PC-3 (cell line): ENCODE data around the gene ARL5C. TPM values are rescaled to one million over a fixed set of nuclear protein-coding genes. Genes with fewer than 3 reads are reported as not detected.

Source experiments
- ATAC-seq: fragments of 200-7000 bp; cut with Tn5 transposase; 2 replicates; pipeline ENCODE4 v1.9.1; 2020; ENCODE audit warnings: mild to moderate bottlenecking, moderate library complexity
- BruUV-seq: library from RNA; stranded (reverse); fragments of 400-500 nt; replicated peaks from 2 replicates; lab custom pipeline; 2021; lab: Mats Ljungman, UMichigan
- CTCF ChIA-PET: fragments of 300-600 bp; sonication (Branson Sonifier 250); formaldehyde crosslinking; loops from one replicate; lab custom pipeline; 2022; ENCODE audit warnings: antibody characterized with exemption; lab: Charles Lee
- POLR2A ChIA-PET: fragments of 300-600 bp; sonication (Branson Sonifier 250); formaldehyde crosslinking; loops from one replicate; lab custom pipeline; 2022; ENCODE audit warnings: antibody characterized with exemption; ENCODE audit not compliant: unreplicated experiment; lab: Charles Lee
- DNase-seq: peaks from one replicate; pipeline ENCODE4 v3.0.0-alpha.2; 2015
- H2AFZ ChIP-seq: fragments of 300-600 bp; sonication (generic); 2 replicates; pipeline ENCODE4 v1.6.0; 2016; ENCODE audit warnings: antibody characterized with exemption, low read length
- H3F3A ChIP-seq: fragments of 300-600 bp; sonication (generic); one replicate; pipeline ENCODE4 v1.6.0; 2017; ENCODE audit warnings: antibody characterized with exemption, low read length, control low read depth, mild to moderate bottlenecking; ENCODE audit not compliant: unreplicated experiment
- H3K27ac ChIP-seq: fragments of 300-600 bp; sonication (generic); 2 replicates; pipeline ENCODE4 v1.5.1; 2016; ENCODE audit warnings: mild to moderate bottlenecking, low read length
- H3K27me3 ChIP-seq: fragments of 300-600 bp; sonication (generic); 2 replicates; pipeline ENCODE4 v1.6.1; 2016; ENCODE audit warnings: low read length, mixed read lengths
- H3K36me3 ChIP-seq: fragments of 300-600 bp; sonication (generic); 2 replicates; pipeline ENCODE4 v1.6.1; 2016; ENCODE audit warnings: low read depth, mixed run types, low read length, mixed read lengths
- H3K4me1 ChIP-seq: fragments of 300-600 bp; sonication (generic); 2 replicates; pipeline ENCODE4 v1.5.1; 2016; ENCODE audit warnings: low read length; ENCODE audit not compliant: insufficient read depth
- H3K4me2 ChIP-seq: fragments of 300-600 bp; sonication (generic); 2 replicates; pipeline ENCODE4 v1.6.0; 2016; ENCODE audit warnings: low read length
- H3K4me3 ChIP-seq: fragments of 300-600 bp; sonication (generic); 2 replicates; pipeline ENCODE4 v1.5.1; 2016; ENCODE audit warnings: mild to moderate bottlenecking, low read length, mixed read lengths
- H3K79me2 ChIP-seq: fragments of 300-600 bp; sonication (generic); 2 replicates; pipeline ENCODE4 v1.6.1; 2017; ENCODE audit warnings: low read length, mixed read lengths
- H3K9ac ChIP-seq: fragments of 300-600 bp; sonication (generic); 2 replicates; pipeline ENCODE4 v1.6.0; 2016; ENCODE audit warnings: mild to moderate bottlenecking, low read length
- H3K9me2 ChIP-seq: fragments of 300-600 bp; sonication (generic); replicated peaks from 2 replicates; pipeline ENCODE4 v1.6.1; 2016; ENCODE audit warnings: mixed run types, low read length, mixed read lengths
- H3K9me3 ChIP-seq: fragments of 300-600 bp; sonication (generic); 2 replicates; pipeline ENCODE4 v1.6.1; 2016; ENCODE audit warnings: low read length, mixed read lengths
- H4K20me1 ChIP-seq: fragments of 300-600 bp; sonication (generic); 2 replicates; pipeline ENCODE4 v1.6.1; 2016; ENCODE audit warnings: low read length, mixed read lengths
- EZH2 ChIP-seq: fragments of 300-600 bp; sonication (generic); IDR thresholded peaks from one replicate; pipeline ENCODE4 v1.6.1; 2017; ENCODE audit warnings: antibody characterized with exemption, mild to moderate bottlenecking, low read length; ENCODE audit not compliant: unreplicated experiment
- EZH2phosphoT487 ChIP-seq: fragments of 300-600 bp; sonication (generic); IDR thresholded peaks from 2 replicates; pipeline ENCODE4 v1.6.1; 2018; ENCODE audit warnings: mild to moderate bottlenecking, antibody characterized with exemption, low read length, borderline replicate concordance
- intact Hi-C: fragments of 100-400 bp; cut with micrococcal nuclease; formaldehyde crosslinking; loops from 2 replicates; pipeline ENCODE4 v1.9.0; 2023
- total RNA-seq: library from RNA; depleted of rRNA; stranded (reverse); fragments of >200 nt; gene quantifications from 2 replicates; pipeline ENCODE4 v1.2.3, GENCODE V29; 2014
- TF ChIP-seq, protein P1 (sequence below): fragments of 300-600 bp; sonication (generic); conservative IDR thresholded peaks from 2 replicates; pipeline ENCODE4 v1.5.1; 2017; ENCODE audit warnings: antibody characterized with exemption, low read depth, mild to moderate bottlenecking, low read length

ARL5C gene
- total RNA-seq, 1 experiment from 2014 or later, result not detected

DNA sequence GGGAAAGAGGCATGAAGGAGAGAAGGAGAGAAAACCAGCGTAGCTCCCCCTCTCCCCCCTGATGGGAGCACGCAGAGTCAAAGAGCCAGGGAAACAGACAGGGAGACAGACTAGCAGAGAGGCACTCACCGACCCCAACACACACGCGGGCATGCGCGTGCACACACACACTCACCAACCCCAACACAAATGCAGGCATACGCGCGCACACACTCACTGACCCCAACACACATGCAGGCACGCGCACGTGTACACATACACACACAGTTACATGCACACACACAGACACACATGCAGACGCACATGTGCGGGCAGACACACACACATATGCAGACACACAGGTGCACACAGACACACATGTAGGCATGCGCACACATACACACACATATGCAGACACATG is 26.9 kb upstream of the ARL5C start:
- Histone ChIP-seq H3K36me3 (no peaks in the 10 kb centered on the region), H2AFZ (no peak overlapping the region), H3K9me2 (no peaks in the 10 kb centered on the region), H3K9me3 (no peaks in the 10 kb centered on the region), H3K4me1 (peaks cover 5% of the 10 kb centered on the region; the same call in 1 of the 2 replicates), H3K4me2 (no peak overlapping the region), H3K9ac (no peak overlapping the region), H3F3A (no peaks in the 10 kb centered on the region), H3K27me3 (no peaks in the 10 kb centered on the region), H3K4me3 (no peak overlapping the region), H3K27ac (no peak overlapping the region), H4K20me1 (no peaks in the 10 kb centered on the region), H3K79me2 (peaks cover 13% of the 10 kb centered on the region)
- ChIA-PET CTCF (no interaction called here), POLR2A (no interaction called here)
- ATAC-seq (no peak), DNase-seq (no peak)
- intact Hi-C loops, result no loop called here
- TF ChIP-seq, protein P1, sequence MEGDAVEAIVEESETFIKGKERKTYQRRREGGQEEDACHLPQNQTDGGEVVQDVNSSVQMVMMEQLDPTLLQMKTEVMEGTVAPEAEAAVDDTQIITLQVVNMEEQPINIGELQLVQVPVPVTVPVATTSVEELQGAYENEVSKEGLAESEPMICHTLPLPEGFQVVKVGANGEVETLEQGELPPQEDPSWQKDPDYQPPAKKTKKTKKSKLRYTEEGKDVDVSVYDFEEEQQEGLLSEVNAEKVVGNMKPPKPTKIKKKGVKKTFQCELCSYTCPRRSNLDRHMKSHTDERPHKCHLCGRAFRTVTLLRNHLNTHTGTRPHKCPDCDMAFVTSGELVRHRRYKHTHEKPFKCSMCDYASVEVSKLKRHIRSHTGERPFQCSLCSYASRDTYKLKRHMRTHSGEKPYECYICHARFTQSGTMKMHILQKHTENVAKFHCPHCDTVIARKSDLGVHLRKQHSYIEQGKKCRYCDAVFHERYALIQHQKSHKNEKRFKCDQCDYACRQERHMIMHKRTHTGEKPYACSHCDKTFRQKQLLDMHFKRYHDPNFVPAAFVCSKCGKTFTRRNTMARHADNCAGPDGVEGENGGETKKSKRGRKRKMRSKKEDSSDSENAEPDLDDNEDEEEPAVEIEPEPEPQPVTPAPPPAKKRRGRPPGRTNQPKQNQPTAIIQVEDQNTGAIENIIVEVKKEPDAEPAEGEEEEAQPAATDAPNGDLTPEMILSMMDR, result no peak
- TF ChIP-seq EZH2phosphoT487 (no peak), EZH2 (no peak)
- BruUV-seq, result no TSS peak

GRCh38 chr17:39191750-39192510 is 26.0 kb upstream of the ARL5C start:
- H3K36me3 ChIP-seq, result no peaks in the 10 kb centered on the region
- CTCF ChIA-PET, result no interaction called here

DNA sequence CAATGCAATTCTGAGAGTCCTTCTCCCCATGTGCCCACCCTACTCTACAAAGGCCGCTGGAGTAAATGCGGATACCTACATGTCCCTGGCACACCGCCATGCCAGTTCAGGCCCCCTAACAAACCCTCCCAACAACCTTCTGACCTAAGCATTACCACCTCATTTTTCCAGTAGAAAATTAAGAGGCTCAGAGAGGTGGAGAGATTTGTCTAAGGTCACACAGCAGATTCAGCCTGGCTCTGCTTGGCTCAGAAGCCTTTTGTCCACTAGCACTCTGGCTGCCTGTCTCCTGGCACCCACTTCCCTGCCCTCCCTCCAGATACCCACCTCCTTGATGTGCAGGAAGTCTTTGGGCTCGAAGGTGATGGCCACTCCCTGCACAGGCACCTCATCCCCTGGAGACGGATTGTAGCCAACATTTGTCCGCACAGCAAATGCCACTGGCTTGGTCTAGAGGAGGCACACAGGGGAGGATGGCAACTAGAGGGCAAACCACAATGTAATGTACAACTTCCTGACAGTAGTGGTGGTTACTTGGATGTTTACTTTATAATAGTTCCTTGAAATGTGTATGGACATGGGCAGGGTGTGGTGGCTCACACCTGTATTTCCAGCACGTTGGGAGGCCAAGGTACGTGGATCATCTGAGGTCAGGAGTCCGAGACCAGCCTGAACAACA is 21.3 kb upstream of the ARL5C start:
- Histone ChIP-seq H3K9me3 (no peaks in the 10 kb centered on the region), H3K9me2 (no peaks in the 10 kb centered on the region), H3K27me3 (no peaks in the 10 kb centered on the region), H4K20me1 (no peaks in the 10 kb centered on the region), H3K4me3 (no peak overlapping the region), H3K4me1 (no peaks in the 10 kb centered on the region), H3F3A (no peaks in the 10 kb centered on the region), H3K79me2 (no peaks in the 10 kb centered on the region), H3K9ac (no peak overlapping the region), H2AFZ (no peak overlapping the region), H3K36me3 (no peaks in the 10 kb centered on the region), H3K4me2 (no peak overlapping the region), H3K27ac (no peak overlapping the region)
- no TSS peak for BruUV-seq
- intact Hi-C loops, result no loop called here
- ATAC-seq (no peak), DNase-seq (no peak)
- CTCF ChIA-PET, result no interaction called here
- TF ChIP-seq, protein P1, result no peak
- TF ChIP-seq EZH2phosphoT487, result no peak
- POLR2A ChIA-PET, result no interaction called here

More at GRCh38 chr17:39191750-39192510, 26.0 kb upstream of the ARL5C start:
- BruUV-seq, result no TSS peak
- no peaks in the 10 kb centered on the region for H3K9me2 ChIP-seq
- H3F3A ChIP-seq, result no peaks in the 10 kb centered on the region
- intact Hi-C loops, result no loop called here
- no peak overlapping the region for H2AFZ ChIP-seq
- H3K27ac ChIP-seq, result no peak overlapping the region
- ATAC-seq (no peak), DNase-seq (no peak)
- no peaks in the 10 kb centered on the region for H3K9me3 ChIP-seq
- POLR2A ChIA-PET, result no interaction called here
- peaks cover 5% of the 10 kb centered on the region; the same call in 1 of the 2 replicates for H3K4me1 ChIP-seq
- peaks cover 13% of the 10 kb centered on the region for H3K79me2 ChIP-seq
- H3K9ac ChIP-seq, result no peak overlapping the region
- no peak overlapping the region for H3K4me3 ChIP-seq
- H4K20me1 ChIP-seq, result no peaks in the 10 kb centered on the region
- TF ChIP-seq EZH2phosphoT487 (no peak), EZH2 (no peak)
- no peaks in the 10 kb centered on the region for H3K27me3 ChIP-seq
- no peak overlapping the region for H3K4me2 ChIP-seq
